Measurements from ENCODE around the gene ZNF292.
"Not testable (repeated sequence)": the region's sequence is repeated elsewhere in the genome, so short reads cannot be mapped to it uniquely, and the experiment has no call there.

Gene ZNF292

DNA sequence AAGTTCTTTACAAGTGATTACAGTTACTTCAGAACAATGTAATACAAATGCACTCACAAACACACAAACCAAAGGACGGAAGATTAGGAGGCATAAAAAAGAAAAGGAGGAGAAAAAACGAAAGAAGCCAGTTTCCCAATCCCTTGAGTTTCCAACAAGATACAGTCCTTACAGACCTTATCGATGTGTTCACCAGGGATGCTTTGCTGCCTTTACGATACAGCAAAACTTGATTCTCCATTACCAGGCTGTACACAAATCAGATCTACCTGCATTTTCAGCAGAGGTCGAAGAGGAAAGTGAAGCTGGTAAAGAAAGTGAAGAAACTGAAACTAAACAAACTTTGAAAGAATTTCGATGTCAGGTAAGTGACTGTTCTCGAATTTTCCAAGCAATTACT lies 104.4 kb downstream of the ZNF292 start:
- DNase-seq (ENCODE audit: insufficient read length, low spot score) (no peak), FAIRE-seq (peak; percentile 83)

DNA sequence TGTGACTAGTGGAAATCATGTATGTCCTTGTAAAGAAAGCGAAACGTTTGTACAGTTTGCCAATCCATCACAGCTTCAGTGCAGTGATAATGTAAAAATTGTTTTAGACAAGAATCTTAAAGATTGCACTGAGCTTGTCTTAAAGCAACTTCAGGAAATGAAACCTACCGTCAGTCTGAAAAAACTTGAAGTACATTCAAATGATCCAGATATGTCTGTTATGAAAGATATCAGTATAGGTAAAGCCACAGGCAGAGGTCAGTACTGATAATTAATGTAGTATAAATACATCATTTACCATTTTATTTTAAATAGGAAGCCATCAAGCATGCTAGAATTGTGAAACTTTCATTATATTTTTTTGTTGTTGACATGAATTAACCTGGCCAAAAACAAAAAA lies 106.2 kb downstream of the ZNF292 start:
- peak; percentile 71 for FAIRE-seq

DNA sequence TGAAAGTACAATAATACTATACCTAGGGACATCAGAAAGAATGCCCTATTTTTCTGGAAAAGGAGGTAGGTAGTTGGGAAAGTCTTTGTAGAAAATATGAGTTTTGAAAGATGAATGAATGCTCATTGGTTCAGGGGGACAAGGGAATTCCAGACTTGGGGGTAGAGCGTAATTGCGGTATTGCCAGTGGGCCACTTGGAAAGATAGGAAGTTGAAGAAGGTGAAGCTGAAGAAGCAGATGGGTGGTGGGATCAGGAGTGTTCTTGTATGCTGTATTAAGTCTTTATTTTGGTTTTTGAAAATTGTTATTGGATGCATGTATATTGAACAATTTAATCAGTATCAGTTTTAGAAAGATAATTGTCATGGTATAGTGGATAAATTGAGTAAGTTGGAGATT lies 109.1 kb downstream of the ZNF292 start:
- FAIRE-seq = no peak
- DNase-seq (ENCODE audit: insufficient read length, low spot score) = no peak

More for the DNA sequence above, 106.2 kb downstream of the ZNF292 start:
- DNase-seq (ENCODE audit: insufficient read length, low spot score) = no peak

DNA sequence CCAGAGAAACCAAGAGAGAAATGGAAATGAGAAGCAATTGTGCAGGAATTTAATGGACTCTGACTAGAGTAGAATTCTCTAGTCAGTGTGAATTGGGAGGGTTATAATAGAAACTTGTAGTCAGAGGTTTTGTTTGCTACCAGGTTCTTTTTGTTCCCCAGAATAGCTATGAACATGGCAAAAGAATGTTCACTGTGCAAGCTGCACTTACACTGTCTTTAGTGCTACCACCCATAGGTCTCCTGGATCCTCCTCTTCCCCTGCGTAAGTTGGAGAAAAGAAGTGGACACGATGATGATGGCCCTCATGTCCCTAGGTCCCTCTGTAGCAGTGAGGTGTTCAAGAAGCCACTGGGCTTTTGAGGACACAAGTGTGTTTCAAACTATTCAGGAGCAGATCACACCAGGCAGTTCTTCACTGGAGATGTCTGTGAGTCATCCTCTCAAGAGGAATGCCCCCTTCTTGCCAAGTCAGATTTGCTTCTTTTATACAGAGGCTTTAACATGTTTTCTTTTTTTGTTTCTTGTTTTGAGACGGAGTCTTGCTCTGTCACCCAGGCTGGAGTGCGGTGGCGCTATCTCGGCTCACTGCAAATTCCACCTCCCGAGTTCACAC lies 119.4 kb downstream of the ZNF292 start:
- no peak for FAIRE-seq

DNA sequence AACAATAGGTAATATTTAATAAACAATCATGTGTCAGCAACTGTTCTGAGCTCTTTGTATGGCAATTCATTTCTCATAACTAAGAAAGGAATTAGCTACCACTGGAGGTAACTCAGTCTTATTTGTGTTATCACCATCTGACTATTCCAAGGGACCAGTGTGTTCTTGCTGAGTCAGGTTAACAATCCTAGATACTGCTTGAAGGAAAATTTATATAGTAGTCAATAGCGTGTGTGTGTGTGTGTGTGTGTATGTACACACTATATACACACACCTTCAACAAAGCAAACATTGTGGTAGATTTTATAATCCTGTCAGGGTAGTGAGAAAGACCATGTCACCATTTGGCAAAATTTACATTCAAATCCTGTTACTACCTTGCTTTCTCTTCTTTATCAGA lies 121.3 kb downstream of the ZNF292 start:
- DNase-seq (ENCODE audit: insufficient read length, low spot score) (no peak), FAIRE-seq (no peak)

More for the DNA sequence above, 119.4 kb downstream of the ZNF292 start:
- DNase-seq (ENCODE audit: insufficient read length, low spot score) = no peak

DNA sequence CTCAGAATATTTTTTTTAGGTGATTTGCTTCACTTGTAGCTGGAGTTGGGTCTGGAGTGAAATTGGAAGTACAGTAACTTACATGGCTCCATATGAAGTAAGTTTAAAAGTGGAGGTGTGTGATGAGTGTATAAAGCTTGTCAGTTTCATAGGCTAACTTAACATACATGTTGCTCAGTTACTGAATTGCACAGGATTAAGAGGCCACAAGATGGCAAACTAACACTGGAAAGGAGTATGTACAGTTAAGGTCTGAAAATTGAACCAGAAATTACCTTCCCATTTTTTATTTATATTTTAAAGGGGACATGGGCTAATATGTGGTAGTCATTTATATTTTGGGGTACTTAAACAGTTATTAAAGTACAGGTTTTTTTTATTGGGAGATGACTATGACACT lies 121.8 kb downstream of the ZNF292 start:
- peak; percentile 67 for FAIRE-seq
- DNase-seq (ENCODE audit: insufficient read length, low spot score) = no peak

DNA sequence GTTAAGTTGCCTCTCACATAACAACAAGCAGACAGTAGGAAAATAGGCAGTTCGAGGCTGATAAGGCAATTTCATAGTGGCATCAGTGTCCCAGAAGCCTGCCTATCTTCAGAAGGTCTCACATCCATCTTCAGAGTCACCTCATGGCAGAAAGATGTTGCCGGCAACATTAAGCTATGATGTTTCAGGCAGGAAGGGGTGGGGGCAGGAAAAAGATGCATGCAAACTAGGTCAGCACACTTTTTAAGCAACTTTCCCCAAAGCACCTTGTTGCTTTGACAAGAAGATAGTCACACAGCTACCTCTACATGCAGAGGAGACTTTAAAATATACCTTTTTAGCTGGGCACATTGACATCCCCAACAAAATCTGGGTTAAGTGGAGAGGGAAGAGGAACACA lies 123.8 kb downstream of the ZNF292 start:
- FAIRE-seq (no peak), DNase-seq (ENCODE audit: insufficient read length, low spot score) (no peak)

DNA sequence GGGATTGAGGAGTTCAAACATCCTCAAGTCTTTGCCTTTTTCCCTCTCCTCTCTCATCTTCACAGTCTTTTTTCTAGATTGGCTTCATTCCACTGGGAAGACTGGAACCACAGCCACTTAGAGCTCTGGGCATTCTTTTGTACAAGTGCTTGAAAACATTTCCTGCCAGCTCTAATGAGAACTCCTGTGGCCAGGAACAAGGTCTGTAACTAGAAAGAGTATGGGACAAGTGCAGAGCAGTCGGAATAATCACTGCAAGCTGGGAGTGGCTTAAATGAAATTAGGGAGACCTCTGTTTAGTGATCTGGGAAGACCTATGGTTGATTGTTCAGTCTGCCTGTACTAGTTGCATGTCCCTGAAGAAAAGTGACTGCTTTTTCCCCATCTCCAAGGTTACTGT lies 126.1 kb downstream of the ZNF292 start:
- no peak for DNase-seq (ENCODE audit: insufficient read length, low spot score)
- no peak for FAIRE-seq

DNA sequence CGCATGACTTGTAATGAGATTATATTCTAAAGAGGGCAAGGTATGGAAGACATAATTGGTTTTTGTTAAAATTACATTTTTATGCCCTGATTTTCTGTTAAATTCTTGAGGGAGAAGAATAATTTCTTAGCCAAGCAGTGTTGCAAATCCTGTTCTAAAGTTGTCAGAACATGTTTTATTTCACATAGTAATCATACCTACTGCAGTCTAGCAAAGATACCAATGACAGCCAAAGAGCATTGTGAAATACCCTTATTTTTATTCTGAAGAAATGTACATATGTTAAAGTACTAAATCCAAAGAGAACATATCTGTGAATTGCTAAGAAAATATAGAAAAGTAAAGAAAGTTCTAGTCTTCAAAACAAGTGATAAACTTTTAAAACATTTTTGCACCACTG lies 127.4 kb downstream of the ZNF292 start:
- DNase-seq (ENCODE audit: insufficient read length, low spot score) (no peak), FAIRE-seq (no peak)

DNA sequence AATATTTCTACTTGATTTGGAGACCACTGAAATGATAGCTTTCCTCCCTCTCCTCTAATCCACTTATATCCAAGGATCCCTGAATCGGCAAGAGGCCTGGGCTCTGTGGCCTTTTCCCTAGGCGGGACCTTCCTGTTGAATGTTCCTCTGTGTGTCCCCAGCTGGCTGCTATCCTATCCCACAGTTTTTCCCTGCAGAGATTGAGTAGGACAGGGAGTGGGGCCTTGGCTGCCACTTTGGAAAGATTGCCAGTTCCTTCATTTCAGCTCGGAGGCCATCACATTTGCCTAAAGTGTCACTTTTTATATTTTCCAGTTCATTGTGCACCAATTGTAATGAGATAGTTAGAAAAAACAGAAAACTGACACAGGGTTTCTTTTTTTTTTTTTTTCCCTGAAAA lies 128.1 kb downstream of the ZNF292 start:
- DNase-seq (ENCODE audit: insufficient read length, low spot score) (no peak), FAIRE-seq (no peak)

DNA sequence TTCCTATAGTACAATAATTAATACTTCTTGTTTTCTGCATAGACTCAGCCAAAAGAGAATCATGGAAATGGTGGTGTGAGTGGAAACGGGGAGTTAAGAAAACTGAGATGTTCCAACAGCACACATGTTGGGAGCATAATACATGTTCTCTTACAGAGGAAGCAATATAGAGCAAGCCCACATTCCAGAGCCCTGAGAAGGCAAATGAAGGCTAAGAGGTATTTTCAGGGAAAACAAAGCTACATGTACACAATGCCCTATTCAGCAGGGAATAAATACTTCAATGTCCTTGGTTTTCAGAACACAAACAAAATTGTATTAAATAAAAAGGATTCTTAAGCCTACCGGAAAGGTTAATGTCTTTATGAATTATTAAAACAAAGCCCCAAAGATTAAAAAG lies 131.9 kb downstream of the ZNF292 start:
- FAIRE-seq = no peak
- DNase-seq (ENCODE audit: insufficient read length, low spot score) = no peak

DNA sequence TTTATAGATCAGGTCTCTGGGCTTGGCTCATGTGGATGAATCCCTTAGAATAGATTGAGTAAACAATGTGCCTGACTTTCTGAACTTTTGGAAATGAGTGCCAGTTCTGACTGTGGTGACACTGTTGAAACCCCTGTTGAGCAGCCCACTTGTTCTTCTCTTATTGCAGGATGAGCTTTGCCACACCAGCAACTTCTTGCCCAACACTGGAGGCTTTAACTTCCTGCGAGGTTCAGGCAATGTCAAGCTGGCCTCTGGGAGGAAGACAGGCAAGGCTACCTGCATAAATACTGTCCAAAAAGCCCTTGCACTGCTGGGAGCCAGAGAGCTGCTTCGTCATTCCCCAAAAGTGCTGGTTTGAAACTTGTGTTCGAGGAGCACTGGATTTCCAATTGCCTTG lies 134.2 kb downstream of the ZNF292 start:
- DNase-seq (ENCODE audit: insufficient read length, low spot score) (no peak), FAIRE-seq (no peak)

DNA sequence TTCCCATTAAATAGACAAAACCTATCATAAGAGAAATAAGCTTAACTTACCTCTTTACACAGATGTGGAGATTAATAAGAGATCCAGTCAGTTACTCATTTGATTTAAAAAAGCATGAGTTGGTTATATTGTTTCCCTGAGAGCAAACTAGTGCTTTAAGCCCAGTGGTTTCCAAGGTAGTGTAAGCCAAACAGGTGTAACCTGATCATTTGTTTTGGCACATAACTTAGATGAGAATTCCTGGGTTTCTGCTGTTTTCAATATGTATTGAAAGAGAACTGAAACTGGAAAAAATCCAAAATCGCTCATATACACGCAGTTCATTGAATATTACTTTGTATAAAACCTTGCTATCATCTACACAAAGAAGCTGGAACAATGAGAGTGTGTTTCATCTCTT lies 136.5 kb downstream of the ZNF292 start:
- no peak for FAIRE-seq
- no peak for DNase-seq (ENCODE audit: insufficient read length, low spot score)

DNA sequence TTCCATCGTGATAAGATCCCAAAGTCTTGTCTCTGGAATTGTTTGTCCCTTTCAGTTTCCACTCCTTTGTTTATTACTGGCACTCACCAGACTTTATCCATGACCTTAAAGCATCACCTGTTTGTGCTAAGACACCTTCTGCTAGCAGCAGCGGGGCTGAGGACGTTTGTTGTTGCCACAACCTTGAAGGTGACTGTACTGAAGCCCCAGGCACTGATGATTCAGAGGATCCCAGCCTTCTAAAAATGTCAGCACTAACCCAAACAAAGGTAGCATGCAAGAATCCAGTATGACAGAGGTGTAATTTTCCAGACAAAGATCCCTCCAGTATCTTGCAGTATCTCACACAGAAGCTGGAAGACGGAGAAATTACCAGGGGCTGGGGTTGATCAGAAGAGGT lies 138.2 kb downstream of the ZNF292 start:
- FAIRE-seq = no peak
- no peak for DNase-seq (ENCODE audit: insufficient read length, low spot score)

DNA sequence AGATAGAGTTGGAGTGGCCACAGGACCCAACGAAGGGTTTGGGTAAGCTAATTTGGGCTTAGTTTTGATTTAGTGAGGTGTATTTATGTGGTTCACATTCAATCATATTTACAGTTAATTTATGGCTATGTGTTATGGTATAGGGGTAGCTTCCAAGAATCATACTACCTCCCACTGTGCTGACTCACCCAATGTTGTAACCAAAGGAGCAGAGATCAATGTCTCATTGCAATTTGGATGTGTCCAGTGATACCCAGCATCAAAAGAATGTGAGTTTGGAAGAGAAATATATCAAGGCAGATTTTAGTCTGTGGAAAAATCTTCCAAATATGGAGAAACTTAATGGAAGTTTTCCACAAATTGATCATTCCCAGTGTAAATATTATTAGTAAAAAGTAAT lies 141.8 kb downstream of the ZNF292 start:
- FAIRE-seq = no peak

DNA sequence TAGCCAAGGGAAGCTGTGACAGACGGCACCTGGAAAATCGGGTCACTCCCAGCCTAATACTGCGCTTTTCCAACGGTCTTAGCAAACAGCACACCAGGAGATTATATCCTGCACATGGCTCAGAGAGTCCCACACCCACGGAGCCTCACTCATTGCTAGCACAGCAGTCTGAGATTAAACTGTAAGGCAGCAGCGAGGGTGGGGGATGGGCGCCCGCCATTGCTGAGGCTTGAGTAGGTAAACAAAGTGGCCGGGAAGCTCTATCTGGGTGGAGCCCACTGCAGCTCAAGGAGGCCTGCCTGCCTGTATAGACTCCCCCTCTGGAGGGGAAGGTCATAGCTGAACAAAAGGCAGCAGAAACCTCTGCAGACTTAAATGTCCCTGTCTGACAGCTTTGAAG lies 145.9 kb downstream of the ZNF292 start:
- FAIRE-seq; DNase-seq (ENCODE audit: insufficient read length, low spot score): not testable (repeated sequence)

More for the DNA sequence above, 141.8 kb downstream of the ZNF292 start:
- DNase-seq (ENCODE audit: insufficient read length, low spot score) = no peak

DNA sequence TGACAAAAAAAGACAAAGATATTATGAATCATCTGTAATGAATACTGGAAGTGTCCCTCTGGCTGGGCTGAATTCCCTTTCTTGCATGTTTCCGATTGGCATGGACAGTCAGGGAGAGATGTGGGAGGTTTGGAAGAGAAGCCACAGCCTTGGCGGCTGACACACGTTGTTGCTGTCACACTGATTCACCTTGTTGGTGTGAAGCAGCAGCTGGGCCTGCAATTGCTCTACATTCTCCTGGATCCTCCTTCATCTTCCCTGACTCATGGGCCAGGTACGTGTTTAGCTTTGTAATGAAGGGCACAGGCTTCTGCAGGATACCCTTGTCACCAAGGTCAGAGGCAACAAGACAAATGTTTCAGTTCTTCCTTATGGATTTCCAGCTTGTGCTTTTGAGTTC lies 153.6 kb downstream of the ZNF292 start:
- FAIRE-seq (no peak), DNase-seq (ENCODE audit: insufficient read length, low spot score) (no peak)

DNA sequence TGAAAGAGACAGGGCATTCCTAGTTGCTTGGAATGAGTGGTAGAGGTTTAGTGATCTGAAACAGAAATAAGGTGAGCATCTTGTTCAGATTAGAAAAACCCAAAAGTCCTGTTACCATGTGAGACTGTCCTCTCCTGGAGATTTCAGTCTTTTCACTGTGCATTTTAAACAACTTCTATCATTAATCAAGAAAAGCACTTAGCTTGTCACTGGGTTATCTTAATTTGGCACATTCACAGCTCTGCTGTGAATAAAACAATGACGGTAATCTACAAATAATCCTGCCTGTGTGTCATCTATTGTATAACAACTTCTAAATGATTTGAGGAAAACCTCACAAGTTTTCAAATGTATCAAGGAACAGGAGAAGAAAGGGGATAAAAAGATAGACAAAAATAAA lies 157.5 kb downstream of the ZNF292 start:
- DNase-seq (ENCODE audit: insufficient read length, low spot score) = no peak
- no peak for FAIRE-seq
